OCI-LY1 (cell line): ENCODE measurements around the gene DOCK4.

Experiments used
- EZH2 ChIP-seq: fragments of 200-600 bp; sonication (generic), shearing (Covaris generic); IDR thresholded peaks from 2 replicates; pipeline ENCODE4 v1.8.0; 2017; ENCODE audit warnings: borderline replicate concordance, mixed run types, mild to moderate bottlenecking, antibody characterized with exemption, low read length, moderate library complexity, mixed read lengths
- TF ChIP-seq, protein P1 (sequence below): fragments of 200-600 bp; sonication (generic), shearing (Covaris generic); IDR thresholded peaks from 2 replicates; pipeline ENCODE4 v1.5.1; 2017; ENCODE audit warnings: mild to moderate bottlenecking, antibody characterized with exemption, low read length, moderate library complexity, mixed read lengths

DNA sequence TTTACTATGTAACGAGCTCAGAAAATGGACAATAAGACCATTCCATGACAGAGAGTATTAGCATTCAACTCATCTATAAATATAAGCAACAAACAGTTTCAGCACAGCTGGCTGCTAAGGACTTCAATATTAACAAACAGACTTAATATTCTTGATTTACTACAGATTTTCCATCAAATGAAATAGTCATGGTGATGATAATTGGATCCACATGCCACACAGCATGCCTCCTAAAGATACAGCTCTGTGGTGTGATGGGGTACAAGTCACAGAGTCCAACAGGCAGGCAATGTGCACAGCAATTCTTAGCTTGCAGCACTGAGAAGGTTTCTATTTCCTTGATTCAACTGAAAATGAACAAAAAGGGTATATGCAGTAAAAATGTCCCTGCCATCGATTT lies 54.0 kb downstream of the DOCK4 start:
- TF ChIP-seq, protein P1, sequence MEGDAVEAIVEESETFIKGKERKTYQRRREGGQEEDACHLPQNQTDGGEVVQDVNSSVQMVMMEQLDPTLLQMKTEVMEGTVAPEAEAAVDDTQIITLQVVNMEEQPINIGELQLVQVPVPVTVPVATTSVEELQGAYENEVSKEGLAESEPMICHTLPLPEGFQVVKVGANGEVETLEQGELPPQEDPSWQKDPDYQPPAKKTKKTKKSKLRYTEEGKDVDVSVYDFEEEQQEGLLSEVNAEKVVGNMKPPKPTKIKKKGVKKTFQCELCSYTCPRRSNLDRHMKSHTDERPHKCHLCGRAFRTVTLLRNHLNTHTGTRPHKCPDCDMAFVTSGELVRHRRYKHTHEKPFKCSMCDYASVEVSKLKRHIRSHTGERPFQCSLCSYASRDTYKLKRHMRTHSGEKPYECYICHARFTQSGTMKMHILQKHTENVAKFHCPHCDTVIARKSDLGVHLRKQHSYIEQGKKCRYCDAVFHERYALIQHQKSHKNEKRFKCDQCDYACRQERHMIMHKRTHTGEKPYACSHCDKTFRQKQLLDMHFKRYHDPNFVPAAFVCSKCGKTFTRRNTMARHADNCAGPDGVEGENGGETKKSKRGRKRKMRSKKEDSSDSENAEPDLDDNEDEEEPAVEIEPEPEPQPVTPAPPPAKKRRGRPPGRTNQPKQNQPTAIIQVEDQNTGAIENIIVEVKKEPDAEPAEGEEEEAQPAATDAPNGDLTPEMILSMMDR: no peak
- TF ChIP-seq EZH2: no peak
